Measurements from ENCODE around the gene PBX3. TPM values are rescaled to one million over a fixed set of nuclear protein-coding genes. Genes with fewer than 3 reads are reported as not detected.

Gene PBX3
- total RNA-seq, 2 experiments from 2014 or later: 40.8 to 54.6 TPM

Other genes starting within 250 kb of the PBX3 start
- gene MAPKAP1, start 40.2 kb upstream of the PBX3 start, total RNA-seq (2014; rRNA removed; shearing (Covaris generic)): 66.2 and 72.4 TPM in 2 replicates
- gene MAPKAP1, start 40.2 kb upstream of the PBX3 start, total RNA-seq (2022): 78.8 and 85.5 TPM in 2 replicates

Measured in OCI-LY7 (cell line).